ENCODE measurements around the gene ZC3H18.

ZC3H18 gene

DNA sequence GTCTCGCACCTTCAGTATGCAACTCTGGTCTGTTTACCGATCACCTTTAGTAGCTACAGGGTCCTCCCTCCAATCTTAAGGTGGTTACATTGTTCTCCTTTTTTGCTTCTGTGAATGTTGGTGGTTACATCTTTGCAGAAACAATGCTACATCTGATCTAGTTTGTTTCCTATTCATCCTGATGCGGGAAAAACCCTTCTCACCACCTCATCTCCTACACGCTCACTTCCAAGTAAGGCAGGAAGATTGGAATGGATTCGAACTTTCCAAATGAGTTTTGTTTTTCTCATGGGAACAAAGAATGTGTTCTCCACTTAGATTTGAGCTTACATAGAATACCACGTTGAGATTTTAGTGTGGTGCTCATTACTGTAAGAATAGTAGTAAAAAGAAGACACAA lies 14.5 kb downstream of the ZC3H18 start:
- peak in 1 of 5 experiments; percentile 43 for DNase-seq

DNA sequence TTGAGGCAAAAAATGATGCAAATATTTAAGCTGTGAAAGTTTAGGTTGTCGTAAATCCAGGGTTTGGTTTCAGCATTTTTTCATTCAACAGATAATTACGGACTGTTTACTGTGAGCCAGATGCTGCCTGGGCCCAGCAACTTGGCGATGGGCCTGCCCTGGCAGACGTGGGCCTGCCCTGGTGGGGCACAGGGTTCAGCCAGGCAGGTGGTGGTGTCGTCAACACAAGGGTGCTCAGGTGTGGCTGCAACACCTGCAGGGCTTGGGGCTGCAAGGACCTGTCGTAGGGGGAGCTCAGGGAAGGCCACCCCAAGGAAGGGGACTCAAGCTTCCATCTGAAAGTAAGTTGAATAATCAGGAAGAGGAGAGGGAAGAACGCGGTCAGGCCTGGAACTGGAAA lies 15.1 kb downstream of the ZC3H18 start:
- no peak for DNase-seq

DNA sequence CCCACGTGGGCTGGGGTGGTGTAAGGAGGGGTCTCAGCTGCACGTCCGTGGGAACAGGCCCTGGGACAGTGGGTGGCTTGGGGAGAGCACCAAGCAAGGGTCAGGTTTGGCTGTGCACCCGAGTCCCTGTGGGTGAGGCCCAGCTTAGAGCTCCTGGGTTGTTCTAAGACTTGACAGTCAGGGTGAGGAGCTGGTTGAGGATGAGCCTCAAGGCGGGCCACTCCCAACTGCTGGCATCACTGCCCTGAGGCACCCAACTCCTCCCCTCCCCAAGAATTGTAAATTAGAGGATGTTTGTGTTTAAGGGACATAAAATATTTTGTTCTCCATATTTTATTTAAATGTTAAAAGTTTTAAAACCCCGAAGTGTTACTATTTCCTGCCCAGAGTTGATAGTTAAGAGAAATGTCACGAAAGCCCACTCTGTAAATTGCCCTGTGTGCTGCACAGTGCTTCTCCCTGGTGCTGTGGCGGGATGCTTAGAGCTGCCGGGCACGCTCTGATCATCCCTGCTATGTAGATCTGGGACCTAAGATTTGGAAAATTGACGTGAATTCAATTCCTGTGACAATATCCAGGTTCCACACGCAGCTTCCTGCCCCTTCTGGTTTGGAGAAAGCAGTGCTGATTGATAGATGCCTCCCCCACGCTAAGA lies 15.9 kb downstream of the ZC3H18 start:
- DNase-seq = no peak

DNA sequence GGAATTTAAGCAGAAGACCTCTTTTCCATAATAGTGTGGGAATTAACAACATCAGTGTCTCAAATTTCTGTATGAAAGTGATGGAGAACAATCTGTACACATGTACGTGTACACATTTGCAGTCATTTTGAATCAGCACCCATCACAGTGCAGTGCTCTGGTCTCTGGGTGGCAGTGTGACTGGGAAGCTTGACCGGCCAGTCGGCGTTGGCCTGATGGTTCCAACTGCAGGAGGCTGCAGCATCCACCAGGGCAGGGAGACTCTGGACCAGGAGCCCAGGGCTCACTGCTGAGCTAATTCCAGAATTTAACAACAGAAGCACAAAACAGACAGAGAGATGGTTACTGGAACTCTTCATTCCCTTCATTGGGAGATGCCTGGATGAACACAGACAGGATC lies 17.9 kb downstream of the ZC3H18 start:
- peak in 1 of 5 experiments; percentile 24 for DNase-seq

DNA sequence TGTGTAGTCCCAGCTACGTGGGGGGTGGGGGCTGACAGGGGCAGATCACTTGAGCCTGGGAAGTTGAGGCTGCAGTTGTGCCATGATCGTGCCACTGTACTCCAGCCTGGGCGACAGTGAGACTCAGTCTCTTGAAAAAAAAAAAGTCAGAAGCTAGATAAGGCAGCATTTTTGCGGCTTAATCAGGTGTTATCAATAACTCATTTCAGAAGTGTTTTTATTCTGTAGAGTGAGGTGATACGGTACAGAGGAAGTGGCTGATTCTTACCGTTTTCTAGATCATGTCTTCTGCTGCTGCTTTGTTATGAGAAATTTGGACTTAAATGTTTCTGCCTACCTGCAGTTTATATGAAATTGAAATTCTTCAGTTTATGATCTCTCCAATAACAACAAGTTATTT lies 18.6 kb downstream of the ZC3H18 start:
- peak in 1 of 5 experiments; percentile 95 for DNase-seq

DNA sequence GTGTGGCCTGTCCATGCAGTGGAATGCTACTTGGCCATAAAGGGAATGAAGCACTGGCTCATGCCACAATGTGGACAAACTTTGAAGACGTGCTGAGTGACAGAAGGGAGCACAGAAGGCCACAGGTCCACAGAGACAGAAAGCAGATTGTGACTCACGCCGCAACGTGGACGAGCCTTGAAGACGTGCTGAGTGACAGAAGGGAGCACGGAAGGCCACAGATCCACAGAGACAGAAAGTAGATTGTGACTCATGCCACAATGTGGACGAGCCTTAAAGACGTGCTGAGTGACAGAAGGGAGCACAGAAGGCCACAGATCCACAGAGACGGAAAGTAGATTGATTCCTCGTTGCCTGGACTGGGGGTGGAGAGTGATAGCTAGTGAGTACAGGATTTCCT lies 19.2 kb downstream of the ZC3H18 start:
- DNase-seq = peak in 1 of 5 experiments; percentile 95

DNA sequence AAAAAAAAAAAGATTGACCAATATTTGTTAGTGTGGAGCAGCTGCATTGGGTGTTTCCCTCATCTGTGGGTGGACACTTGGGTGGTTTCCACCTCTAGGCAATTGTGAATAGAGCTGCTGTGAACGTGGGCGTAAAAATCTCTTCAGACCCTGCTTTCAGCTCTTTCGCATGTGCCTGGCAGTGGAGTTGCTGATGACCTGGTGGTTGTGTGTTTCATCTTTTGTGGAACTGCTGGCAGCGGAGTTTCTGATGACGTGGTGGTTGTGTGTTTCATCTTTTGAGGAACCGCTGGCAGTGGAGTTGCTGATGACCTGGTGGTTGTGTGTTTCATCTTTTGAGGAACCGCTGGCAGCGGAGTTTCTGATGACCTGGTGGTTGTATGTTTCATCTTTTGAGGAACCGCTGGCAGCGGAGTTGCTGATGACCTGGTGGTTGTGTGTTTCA lies 21.4 kb downstream of the ZC3H18 start:
- peak in 2 of 5 experiments; percentile 38 to 92 for DNase-seq

DNA sequence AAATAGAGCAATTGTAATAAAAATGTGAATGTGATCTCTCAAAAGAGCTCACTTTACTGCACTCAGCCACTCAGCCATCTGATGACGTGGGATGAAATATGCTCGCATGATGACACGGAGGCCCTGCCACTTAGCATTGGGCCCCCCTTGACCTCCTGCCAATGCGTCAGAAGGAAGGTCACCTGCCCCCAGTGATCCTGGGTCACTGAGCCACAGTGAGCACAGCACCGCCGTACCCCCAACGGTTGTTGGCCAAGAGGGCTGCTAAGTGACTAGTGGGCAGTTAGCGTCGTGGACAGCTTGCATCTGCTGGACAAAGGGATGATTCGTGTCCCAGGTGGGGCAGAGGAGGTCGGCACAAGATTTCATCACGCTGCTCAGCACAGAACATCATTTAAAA lies 22.9 kb downstream of the ZC3H18 start:
- no peak for DNase-seq

DNA sequence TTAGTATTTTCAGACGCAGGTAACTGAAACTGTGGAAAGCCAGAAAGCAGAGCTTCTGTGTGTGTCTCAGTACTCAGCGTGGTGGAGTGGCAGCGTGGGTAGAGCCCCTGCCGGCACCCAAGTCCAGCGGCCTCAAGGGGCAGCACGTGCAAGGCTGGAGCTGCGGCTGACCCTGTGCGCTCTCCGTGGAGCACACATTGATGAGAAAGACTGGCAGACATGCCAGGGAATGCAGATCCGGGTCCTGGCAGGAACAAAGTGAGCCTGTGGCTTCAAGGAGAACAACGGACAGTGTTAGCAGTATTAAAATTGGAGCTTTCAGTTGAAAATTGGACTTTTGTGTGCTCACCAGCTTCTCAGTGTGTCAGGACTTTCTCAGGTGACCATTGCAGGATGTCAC lies 23.3 kb downstream of the ZC3H18 start:
- no peak for DNase-seq

DNA sequence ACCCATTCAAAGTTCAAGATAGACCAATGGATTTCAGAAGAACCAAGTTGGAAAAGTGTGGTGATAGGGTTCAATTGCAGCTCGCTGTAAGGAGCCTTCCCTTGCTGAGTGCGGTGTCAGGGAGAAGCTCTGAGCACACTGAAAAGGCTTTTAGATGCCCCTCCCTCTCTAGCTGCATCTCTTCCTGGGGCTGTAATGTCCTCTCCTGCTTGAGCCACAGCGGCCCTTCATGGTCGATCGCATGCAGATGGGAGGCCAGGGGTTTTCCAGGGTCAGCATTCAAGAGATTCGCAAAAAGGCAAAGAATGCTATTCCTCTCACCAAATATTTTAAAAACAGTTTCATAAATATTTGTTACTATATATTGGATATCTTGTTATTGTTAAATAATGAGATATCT lies 23.7 kb downstream of the ZC3H18 start:
- DNase-seq = no peak

DNA sequence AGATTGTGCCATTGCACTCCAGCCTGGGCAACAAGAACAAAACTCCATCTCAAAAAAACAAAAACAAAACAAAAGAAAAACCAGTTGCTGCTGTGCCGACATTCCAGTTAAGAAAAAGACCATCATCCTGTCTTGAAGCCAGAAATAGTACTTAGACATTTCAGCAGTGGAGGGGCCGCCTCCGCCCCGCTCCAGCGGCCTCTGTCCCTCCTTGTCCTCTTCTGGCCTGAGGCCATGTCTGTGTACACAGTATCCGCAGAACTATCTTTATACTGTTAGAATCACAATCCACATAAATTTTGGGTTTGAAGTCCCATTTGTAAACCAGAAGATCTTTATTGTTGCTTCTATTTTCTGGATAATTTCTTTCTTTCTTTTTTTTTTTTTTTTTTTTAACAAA lies 24.9 kb downstream of the ZC3H18 start:
- no peak for DNase-seq

DNA sequence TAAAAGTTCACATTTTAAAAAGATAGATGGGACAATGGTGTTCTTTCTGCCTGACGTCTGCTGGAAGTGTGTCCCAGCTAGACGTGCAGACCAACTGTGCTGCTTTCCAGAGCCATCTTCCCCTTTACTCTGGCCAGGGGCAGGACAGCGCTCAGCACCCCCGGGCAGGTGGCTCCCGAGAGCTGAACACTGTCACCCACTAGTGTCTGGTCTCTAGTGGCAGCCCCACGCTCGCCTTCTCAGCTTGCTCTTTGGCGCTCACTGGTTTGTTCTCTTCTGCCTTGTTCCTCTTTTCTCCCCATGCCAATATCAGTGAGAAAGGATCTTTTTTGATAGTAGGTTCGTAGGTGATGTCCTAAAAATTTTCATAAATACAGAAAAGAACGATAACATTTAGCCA lies 25.7 kb downstream of the ZC3H18 start:
- DNase-seq = no peak

DNA sequence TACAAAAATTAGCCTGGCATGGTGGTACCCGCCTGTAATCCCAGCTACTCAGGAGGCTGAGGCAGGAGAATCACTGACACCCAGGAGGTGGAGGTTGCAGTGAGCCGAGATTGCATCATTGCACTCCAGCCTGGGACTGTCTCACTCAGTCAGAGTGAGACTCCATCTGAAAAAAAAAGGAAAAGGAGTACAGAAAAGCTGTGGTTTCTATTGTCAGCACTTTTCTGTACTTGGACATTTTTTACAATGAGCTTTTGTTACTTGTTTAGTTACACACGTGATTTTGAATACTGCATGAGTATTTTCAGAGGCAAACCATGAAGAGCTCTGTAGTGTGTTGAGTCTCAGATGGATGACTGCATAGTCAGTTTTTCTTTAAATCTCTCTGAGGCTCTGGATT lies 26.3 kb downstream of the ZC3H18 start:
- peak in 1 of 5 experiments; percentile 38 for DNase-seq

DNA sequence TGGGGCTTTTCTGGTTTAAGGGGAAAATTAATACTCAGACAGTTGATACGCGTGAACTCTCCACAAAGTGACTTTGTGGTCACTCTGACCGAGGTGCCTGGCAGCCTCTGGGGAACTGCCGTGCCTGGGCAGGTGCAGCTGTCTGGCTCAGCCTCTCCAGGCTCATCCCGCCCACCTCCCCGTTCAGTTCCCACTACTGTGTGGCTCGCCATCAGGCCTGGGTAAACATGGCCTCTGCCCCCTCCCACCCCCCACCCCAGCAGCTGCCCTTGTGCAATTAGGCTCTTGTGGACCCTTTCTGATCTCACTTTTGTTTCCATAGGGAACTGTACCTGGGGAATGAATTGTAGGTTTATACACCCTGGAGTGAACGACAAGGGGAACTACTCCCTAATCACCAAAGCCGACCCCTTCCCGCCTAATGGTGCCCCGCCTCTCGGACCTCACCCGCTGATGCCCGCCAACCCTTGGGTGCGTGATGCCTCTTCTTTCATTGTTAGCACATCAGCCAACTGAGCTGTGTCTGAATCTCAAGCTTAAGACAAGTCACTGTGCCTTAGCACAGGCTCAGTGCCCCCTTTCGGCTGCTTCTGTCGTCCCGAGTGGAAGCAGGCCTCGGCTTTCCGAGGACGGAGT lies 27.8 kb downstream of the ZC3H18 start:
- DNase-seq = no peak

DNA sequence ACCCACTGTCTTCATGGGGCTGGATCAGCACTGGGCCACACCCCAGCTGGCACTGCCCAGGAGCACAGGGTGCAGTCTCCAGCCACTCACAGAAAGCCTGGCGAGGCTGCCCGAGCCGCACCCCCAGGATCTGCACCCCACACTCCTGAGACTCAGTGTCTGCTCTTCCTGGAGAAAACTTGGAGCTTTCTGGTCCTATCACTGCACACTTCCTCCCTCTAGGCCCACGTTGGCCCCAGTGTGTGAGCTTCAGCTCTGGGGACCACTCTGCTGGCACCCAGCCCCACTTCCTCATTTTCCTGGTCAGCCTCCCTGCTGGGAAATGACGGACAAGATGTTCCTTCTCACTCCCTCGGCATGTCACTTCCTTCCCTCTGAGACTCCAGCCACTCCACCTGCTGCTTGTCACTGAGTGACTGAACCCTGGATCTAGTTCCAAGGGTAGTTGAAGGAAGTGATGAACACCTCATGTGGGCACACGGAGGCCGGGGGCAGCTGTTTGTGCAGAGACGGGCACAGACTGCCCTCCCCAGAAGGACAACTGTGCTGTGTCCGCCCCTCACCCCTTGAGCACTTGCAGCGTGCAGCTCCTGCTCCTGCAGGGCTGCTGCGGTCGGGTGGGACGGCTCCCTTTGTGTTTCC lies 29.0 kb downstream of the ZC3H18 start:
- no peak for DNase-seq

DNA sequence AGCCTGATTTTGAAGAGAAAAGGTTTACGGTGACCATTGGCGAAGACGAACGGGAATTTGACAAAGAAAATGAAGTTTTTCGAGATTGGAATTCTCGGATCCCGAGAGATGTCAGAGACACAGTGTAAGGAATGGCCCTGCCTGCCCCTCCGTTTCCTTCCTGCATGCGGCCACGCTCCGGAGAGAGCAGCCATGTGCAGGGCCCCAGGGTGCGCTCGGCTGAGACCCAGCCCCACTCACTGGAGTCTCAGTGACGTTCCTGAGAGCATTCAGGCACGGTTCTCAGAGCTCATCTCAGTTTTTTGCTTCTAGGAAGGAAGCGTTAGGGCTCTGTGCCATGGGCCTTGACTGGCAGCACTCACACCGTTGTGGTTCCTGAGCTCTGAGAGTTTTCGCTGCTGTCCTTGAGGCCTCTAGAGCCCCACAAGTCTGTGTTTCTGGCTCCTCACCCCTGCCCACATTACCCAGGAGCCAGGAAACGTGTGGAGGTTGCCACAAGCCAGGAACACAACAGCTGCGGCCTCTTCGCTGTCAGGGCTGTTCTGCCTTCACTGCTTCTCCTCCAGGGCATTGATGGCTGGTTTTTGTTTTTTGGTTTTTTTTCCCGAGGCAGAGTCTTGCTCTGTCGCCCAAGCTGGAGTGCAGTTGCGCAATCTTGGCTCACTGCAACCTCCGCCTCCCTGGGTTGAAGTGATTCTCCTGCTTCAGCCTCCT lies 29.8 kb downstream of the ZC3H18 start:
- no peak for DNase-seq

DNA sequence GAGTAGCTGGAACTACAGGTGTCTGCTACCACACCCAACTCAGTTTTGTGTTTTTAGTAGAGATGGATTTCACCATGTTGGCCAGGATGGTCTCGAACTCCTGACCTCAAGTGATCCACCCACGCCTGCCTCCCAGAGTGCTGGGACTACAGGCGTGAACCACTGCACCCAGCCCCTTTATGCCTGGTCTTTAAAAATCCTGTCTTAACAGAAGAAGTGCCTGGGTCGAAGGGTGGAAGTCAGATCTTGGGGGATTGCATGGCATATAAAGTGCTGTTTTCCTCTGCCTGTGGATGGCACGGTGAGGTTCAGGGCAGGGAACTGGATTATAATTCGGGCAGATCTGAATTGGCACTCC lies 30.3 kb downstream of the ZC3H18 start:
- no peak for DNase-seq

DNA sequence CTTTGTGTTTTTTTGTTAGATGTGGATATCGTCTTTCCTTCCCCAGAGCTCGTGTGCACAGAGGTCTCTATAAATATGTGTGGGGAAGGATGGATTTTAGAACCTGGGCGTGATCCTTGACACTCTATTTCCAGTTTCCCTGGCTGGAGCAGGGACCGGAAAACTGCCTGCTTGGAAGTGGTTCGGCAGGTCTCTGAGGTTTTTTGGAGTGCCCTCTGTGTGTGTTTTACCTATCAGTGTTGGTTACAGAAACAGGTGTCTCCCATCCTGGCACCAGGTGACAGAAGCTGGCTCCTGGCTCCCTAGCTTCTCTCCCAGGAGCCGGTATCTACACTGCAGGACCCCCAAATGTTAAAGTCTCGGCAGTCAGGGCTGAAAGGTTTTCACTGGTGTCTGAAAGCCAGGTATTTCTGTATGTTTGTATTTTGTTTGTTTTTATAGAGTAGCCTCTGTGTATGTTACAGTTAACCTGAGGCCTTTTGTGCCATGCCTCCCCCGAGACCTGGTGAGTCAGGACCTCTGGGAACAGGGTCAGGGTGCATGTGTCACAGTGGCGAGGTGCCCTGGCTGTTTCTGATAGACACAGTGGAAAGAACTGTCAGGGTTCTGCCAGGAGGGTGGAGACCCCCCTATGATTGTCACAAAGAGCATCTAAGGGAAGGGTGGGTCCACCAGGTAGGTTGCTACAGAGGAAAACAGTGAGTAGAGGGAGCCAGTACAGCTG lies 31.3 kb downstream of the ZC3H18 start:
- DNase-seq = no peak

DNA sequence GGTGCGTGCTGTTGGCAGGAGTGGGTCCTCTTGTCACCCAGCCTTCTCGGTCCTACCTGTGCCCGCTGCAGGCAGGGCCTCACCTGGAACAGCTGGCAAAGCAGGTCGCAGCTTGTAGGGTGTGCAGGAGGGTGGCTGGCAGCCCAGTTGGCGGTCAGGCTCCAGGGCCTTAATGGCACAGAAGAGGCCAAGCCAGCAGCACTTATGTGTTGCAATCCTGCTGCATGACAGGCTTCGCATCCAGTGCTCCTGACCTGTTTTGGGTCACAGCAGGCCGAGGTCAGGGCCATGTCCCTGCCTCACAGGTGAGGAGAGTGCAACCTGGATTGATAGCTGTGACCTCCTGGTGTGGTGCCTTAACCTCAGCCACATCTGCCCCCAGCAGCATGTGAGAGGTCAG lies 31.9 kb downstream of the ZC3H18 start:
- no peak for DNase-seq

DNA sequence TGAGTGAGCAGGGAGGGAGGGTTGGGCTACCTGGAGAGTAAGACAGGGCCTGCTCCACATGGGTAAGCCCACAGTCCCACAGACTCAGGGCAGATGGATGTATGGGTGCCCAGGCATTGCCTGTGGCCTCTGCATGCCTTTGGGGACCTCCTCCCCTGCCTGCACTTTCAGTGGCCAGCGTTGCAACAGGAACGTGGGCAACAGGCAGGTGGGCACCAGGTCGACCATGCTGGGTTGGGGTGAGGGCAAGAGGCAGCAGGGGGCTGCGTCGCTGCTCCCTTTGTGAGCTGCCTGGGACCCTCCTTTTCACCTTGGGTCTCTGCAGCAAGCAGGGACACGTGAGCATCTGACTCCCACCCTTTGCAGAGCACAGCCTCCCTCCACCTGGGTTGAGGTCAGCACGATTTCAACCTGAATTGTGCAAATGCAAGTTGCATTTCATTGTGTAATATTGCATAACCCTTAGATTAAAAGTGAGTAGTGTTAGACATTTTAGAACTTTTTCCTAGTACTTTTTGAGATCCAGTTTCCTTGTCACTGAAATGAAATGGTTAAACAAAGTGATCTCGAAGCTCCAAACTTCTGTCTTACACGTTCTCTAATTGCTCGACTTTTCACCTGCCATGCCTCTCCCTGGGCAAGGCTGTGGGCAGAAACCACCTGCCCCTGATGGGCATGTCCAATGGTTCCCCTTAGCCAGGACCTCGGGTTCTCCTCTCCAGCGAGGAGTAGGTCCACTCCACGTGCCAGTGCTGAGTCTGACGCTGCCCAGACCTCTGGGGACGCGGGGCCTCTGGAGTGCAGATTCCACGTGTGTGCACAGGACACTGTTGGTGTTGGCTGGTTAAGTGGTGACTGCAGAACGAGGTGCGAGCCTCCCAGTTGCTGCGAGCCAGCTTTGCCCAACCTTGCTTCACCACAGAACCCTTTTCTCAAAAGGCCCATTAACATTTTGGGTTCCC lies 35.3 kb downstream of the ZC3H18 start:
- DNase-seq = no peak

DNA sequence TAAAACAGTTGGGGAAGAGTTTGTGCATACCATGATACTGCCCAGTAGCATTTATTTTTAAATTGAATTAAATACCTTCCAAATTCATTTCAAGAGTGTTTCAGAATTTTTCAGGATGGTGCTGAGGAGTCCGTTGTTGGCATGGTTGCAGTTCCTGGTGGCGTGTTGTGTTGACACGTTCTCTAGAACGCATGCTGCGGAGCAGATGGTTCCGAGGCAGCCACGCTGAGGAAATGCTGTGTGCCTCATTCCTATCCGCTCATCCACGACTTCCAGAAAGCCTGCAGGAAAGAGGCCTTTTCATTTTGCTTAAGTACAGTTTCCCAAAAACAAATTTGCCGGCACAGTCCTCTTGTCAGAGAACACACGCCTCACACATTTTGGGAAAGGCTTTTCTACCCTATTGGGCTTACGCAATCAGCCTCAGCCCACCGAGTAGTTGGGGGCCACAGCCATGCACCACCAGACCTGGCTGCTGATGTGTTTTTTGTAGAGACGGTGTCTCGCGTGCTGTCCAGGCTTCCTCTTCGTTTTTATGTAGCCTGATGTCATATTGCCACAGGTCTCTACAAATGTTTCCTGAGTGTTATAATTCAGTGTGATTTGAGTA lies 36.0 kb downstream of the ZC3H18 start:
- no peak for DNase-seq

Measured in T-helper 2 cell (primary cell).